HG02938 (cell line): Measurements from ENCODE around the gene F10.
"Not testable (repeated sequence)": the region's sequence is repeated elsewhere in the genome, so short reads cannot be mapped to it uniquely, and the experiment has no call there.

Experiments
- ATAC-seq: cut with Tn5 transposase; IDR thresholded peaks from one replicate; pipeline ENCODE4 v1.9.1; 2021; ENCODE audit warnings: mild to moderate bottlenecking, moderate library complexity; ENCODE audit not compliant: unreplicated experiment

The F10 gene

GRCh38 chr13:113098162-113098732 lies 24.4 kb upstream of the F10 start:
- ATAC-seq, result no peak

- no peak for ATAC-seq
Measured at GRCh38 chr13:113099142-113099541, 23.5 kb upstream of the F10 start.

GRCh38 chr13:113102302-113102701 lies 20.3 kb upstream of the F10 start:
- ATAC-seq, result not testable (repeated sequence)

GRCh38 chr13:113102727-113103126 lies 19.9 kb upstream of the F10 start:
- no peak for ATAC-seq

GRCh38 chr13:113103646-113104045 lies 19.0 kb upstream of the F10 start:
- no peak for ATAC-seq

- ATAC-seq, result no peak
Measured at GRCh38 chr13:113105032-113105920, 17.3 kb upstream of the F10 start, which contains the start of gene F7. TSS of gene F7 (plus strand) at chr13:113105791. CDS start at chr13:113105842, 51 bp downstream.

GRCh38 chr13:113105921-113106452 lies 16.6 kb upstream of the F10 start:
- ATAC-seq, result no peak

- no peak for ATAC-seq
Measured at GRCh38 chr13:113106711-113107351, 15.8 kb upstream of the F10 start.

GRCh38 chr13:113108521-113108920 lies 14.1 kb upstream of the F10 start:
- ATAC-seq, result not testable (repeated sequence)

GRCh38 chr13:113109151-113110047 lies 13.2 kb upstream of the F10 start:
- no peak for ATAC-seq

- ATAC-seq, result no peak
Measured at GRCh38 chr13:113110048-113110851, 12.3 kb upstream of the F10 start.

GRCh38 chr13:113110852-113111315 lies 11.7 kb upstream of the F10 start:
- no peak for ATAC-seq

- not testable (repeated sequence) for ATAC-seq
Measured at GRCh38 chr13:113111821-113112220, 10.8 kb upstream of the F10 start.

- ATAC-seq, result not testable (repeated sequence)
Measured at GRCh38 chr13:113112475-113112874, 10.1 kb upstream of the F10 start.

- no peak for ATAC-seq
Measured at GRCh38 chr13:113112893-113113845, 9.4 kb upstream of the F10 start.

GRCh38 chr13:113113846-113114271 lies 8.7 kb upstream of the F10 start:
- ATAC-seq, result no peak

- ATAC-seq, result no peak
Measured at GRCh38 chr13:113114511-113115362, 7.9 kb upstream of the F10 start.
